PC-3 (cell line): ENCODE results near the gene BTD. TPM values are rescaled to one million over a fixed set of nuclear protein-coding genes. Genes with fewer than 3 reads are reported as not detected.

Experiments used
- ATAC-seq: fragments of 200-7000 bp; cut with Tn5 transposase; 2 replicates; pipeline ENCODE4 v1.9.1; 2020; ENCODE audit warnings: mild to moderate bottlenecking, moderate library complexity
- BruUV-seq: library from RNA; stranded (reverse); fragments of 400-500 nt; replicated peaks from 2 replicates; lab custom pipeline; 2021; lab: Mats Ljungman, UMichigan
- CTCF ChIA-PET: fragments of 300-600 bp; sonication (Branson Sonifier 250); formaldehyde crosslinking; loops from one replicate; lab custom pipeline; 2022; ENCODE audit warnings: antibody characterized with exemption; lab: Charles Lee
- POLR2A ChIA-PET: fragments of 300-600 bp; sonication (Branson Sonifier 250); formaldehyde crosslinking; loops from one replicate; lab custom pipeline; 2022; ENCODE audit warnings: antibody characterized with exemption; ENCODE audit not compliant: unreplicated experiment; lab: Charles Lee
- DNase-seq: peaks from one replicate; pipeline ENCODE4 v3.0.0-alpha.2; 2015
- H2AFZ ChIP-seq: fragments of 300-600 bp; sonication (generic); 2 replicates; pipeline ENCODE4 v1.6.0; 2016; ENCODE audit warnings: antibody characterized with exemption, low read length
- H3F3A ChIP-seq: fragments of 300-600 bp; sonication (generic); one replicate; pipeline ENCODE4 v1.6.0; 2017; ENCODE audit warnings: antibody characterized with exemption, low read length, control low read depth, mild to moderate bottlenecking; ENCODE audit not compliant: unreplicated experiment
- H3K27ac ChIP-seq: fragments of 300-600 bp; sonication (generic); 2 replicates; pipeline ENCODE4 v1.5.1; 2016; ENCODE audit warnings: mild to moderate bottlenecking, low read length
- H3K27me3 ChIP-seq: fragments of 300-600 bp; sonication (generic); 2 replicates; pipeline ENCODE4 v1.6.1; 2016; ENCODE audit warnings: low read length, mixed read lengths
- H3K36me3 ChIP-seq: fragments of 300-600 bp; sonication (generic); 2 replicates; pipeline ENCODE4 v1.6.1; 2016; ENCODE audit warnings: low read depth, mixed run types, low read length, mixed read lengths
- H3K4me1 ChIP-seq: fragments of 300-600 bp; sonication (generic); 2 replicates; pipeline ENCODE4 v1.5.1; 2016; ENCODE audit warnings: low read length; ENCODE audit not compliant: insufficient read depth
- H3K4me2 ChIP-seq: fragments of 300-600 bp; sonication (generic); 2 replicates; pipeline ENCODE4 v1.6.0; 2016; ENCODE audit warnings: low read length
- H3K4me3 ChIP-seq: fragments of 300-600 bp; sonication (generic); 2 replicates; pipeline ENCODE4 v1.5.1; 2016; ENCODE audit warnings: mild to moderate bottlenecking, low read length, mixed read lengths
- H3K79me2 ChIP-seq: fragments of 300-600 bp; sonication (generic); 2 replicates; pipeline ENCODE4 v1.6.1; 2017; ENCODE audit warnings: low read length, mixed read lengths
- H3K9ac ChIP-seq: fragments of 300-600 bp; sonication (generic); 2 replicates; pipeline ENCODE4 v1.6.0; 2016; ENCODE audit warnings: mild to moderate bottlenecking, low read length
- H3K9me2 ChIP-seq: fragments of 300-600 bp; sonication (generic); replicated peaks from 2 replicates; pipeline ENCODE4 v1.6.1; 2016; ENCODE audit warnings: mixed run types, low read length, mixed read lengths
- H3K9me3 ChIP-seq: fragments of 300-600 bp; sonication (generic); 2 replicates; pipeline ENCODE4 v1.6.1; 2016; ENCODE audit warnings: low read length, mixed read lengths
- H4K20me1 ChIP-seq: fragments of 300-600 bp; sonication (generic); 2 replicates; pipeline ENCODE4 v1.6.1; 2016; ENCODE audit warnings: low read length, mixed read lengths
- EZH2 ChIP-seq: fragments of 300-600 bp; sonication (generic); IDR thresholded peaks from one replicate; pipeline ENCODE4 v1.6.1; 2017; ENCODE audit warnings: antibody characterized with exemption, mild to moderate bottlenecking, low read length; ENCODE audit not compliant: unreplicated experiment
- EZH2phosphoT487 ChIP-seq: fragments of 300-600 bp; sonication (generic); IDR thresholded peaks from 2 replicates; pipeline ENCODE4 v1.6.1; 2018; ENCODE audit warnings: mild to moderate bottlenecking, antibody characterized with exemption, low read length, borderline replicate concordance
- intact Hi-C: fragments of 100-400 bp; cut with micrococcal nuclease; formaldehyde crosslinking; loops from 2 replicates; pipeline ENCODE4 v1.9.0; 2023
- total RNA-seq: library from RNA; depleted of rRNA; stranded (reverse); fragments of >200 nt; gene quantifications from 2 replicates; pipeline ENCODE4 v1.2.3, GENCODE V29; 2014
- TF ChIP-seq, protein P1 (sequence below): fragments of 300-600 bp; sonication (generic); conservative IDR thresholded peaks from 2 replicates; pipeline ENCODE4 v1.5.1; 2017; ENCODE audit warnings: antibody characterized with exemption, low read depth, mild to moderate bottlenecking, low read length

Gene BTD
- total RNA-seq, 1 experiment from 2014 or later: 11.7 TPM

- Histone ChIP-seq H3K36me3 (peaks cover 28% of the 10 kb centered on the region), H2AFZ (no peak overlapping the region), H3K4me2 (no peak overlapping the region), H3K9me3 (no peaks in the 10 kb centered on the region), H4K20me1 (no peaks in the 10 kb centered on the region), H3K79me2 (no peaks in the 10 kb centered on the region), H3K27ac (no peak overlapping the region), H3K4me3 (no peak overlapping the region), H3K9ac (no peak overlapping the region), H3K27me3 (no peaks in the 10 kb centered on the region), H3F3A (peaks cover 11% of the 10 kb centered on the region), H3K9me2 (no peaks in the 10 kb centered on the region), H3K4me1 (no peaks in the 10 kb centered on the region)
- DNase-seq: no peak
- no peak for ATAC-seq
- ChIA-PET CTCF (no interaction called here), POLR2A (no interaction called here)
- TF ChIP-seq EZH2 (no peak), EZH2phosphoT487 (no peak)
- TF ChIP-seq, protein P1, sequence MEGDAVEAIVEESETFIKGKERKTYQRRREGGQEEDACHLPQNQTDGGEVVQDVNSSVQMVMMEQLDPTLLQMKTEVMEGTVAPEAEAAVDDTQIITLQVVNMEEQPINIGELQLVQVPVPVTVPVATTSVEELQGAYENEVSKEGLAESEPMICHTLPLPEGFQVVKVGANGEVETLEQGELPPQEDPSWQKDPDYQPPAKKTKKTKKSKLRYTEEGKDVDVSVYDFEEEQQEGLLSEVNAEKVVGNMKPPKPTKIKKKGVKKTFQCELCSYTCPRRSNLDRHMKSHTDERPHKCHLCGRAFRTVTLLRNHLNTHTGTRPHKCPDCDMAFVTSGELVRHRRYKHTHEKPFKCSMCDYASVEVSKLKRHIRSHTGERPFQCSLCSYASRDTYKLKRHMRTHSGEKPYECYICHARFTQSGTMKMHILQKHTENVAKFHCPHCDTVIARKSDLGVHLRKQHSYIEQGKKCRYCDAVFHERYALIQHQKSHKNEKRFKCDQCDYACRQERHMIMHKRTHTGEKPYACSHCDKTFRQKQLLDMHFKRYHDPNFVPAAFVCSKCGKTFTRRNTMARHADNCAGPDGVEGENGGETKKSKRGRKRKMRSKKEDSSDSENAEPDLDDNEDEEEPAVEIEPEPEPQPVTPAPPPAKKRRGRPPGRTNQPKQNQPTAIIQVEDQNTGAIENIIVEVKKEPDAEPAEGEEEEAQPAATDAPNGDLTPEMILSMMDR: no peak
- BruUV-seq: no TSS peak
- intact Hi-C loops: no loop called here
Observed at GRCh38 chr3:15591242-15591641, 10.3 kb upstream of the BTD start.

GRCh38 chr3:15591928-15592327 lies 9.6 kb upstream of the BTD start:
- Histone ChIP-seq H3K79me2 (no peaks in the 10 kb centered on the region), H4K20me1 (no peaks in the 10 kb centered on the region), H3K36me3 (peaks cover 25% of the 10 kb centered on the region), H3K4me3 (no peak overlapping the region), H3K27me3 (no peaks in the 10 kb centered on the region), H3K9me2 (no peaks in the 10 kb centered on the region), H3K9ac (no peak overlapping the region), H3K9me3 (no peaks in the 10 kb centered on the region), H3K4me1 (no peaks in the 10 kb centered on the region), H3K27ac (no peak overlapping the region), H3K4me2 (no peak overlapping the region), H2AFZ (no peak overlapping the region), H3F3A (peaks cover 11% of the 10 kb centered on the region)
- no TSS peak for BruUV-seq
- intact Hi-C loops: no loop called here
- DNase-seq: no peak
- no peak for ATAC-seq
- ChIA-PET POLR2A (no interaction called here), CTCF (no interaction called here)
- TF ChIP-seq EZH2phosphoT487: no peak
- TF ChIP-seq, protein P1: no peak
- TF ChIP-seq EZH2: no peak

- intact Hi-C loops: no loop called here
- no peak for TF ChIP-seq EZH2
- TF ChIP-seq, protein P1: no peak
- no peak for TF ChIP-seq EZH2phosphoT487
- POLR2A ChIA-PET: no interaction called here
- H4K20me1 ChIP-seq: no peaks in the 10 kb centered on the region
- no peak for DNase-seq
- H3K4me3 ChIP-seq: no peak overlapping the region
- peaks cover 31% of the 10 kb centered on the region for H3K36me3 ChIP-seq
- no peaks in the 10 kb centered on the region for H3K9me2 ChIP-seq
- no peaks in the 10 kb centered on the region for H3K9me3 ChIP-seq
- no TSS peak for BruUV-seq
- H3F3A ChIP-seq: peaks cover 11% of the 10 kb centered on the region
- H3K27me3 ChIP-seq: no peaks in the 10 kb centered on the region
- no peaks in the 10 kb centered on the region for H3K4me1 ChIP-seq
- H3K9ac ChIP-seq: no peak overlapping the region
- H2AFZ ChIP-seq: no peak overlapping the region
- ATAC-seq: no peak
- no peaks in the 10 kb centered on the region for H3K79me2 ChIP-seq
- H3K27ac ChIP-seq: no peak overlapping the region
- CTCF ChIA-PET: no interaction called here
- no peak overlapping the region for H3K4me2 ChIP-seq
Observed at GRCh38 chr3:15592968-15593367, 8.6 kb upstream of the BTD start.
